Central memory CD4-positive, alpha-beta T cell (primary cell): ENCODE results near the gene PCNX4.
"Not testable (repeated sequence)": the region's sequence is repeated elsewhere in the genome, so short reads cannot be mapped to it uniquely, and the experiment has no call there.

Source experiments
- DNase-seq: peaks from one replicate; pipeline ENCODE4 v3.0.0; 2022
- total RNA-seq, 3 experiments: gene quantifications; one replicate each; lab custom pipeline; 2026; lab: John Stamatoyannopoulos, UW

Gene PCNX4
- total RNA-seq, result 58.1 to 86.8 (median 77.7) reads per million in 3 experiments

DNA sequence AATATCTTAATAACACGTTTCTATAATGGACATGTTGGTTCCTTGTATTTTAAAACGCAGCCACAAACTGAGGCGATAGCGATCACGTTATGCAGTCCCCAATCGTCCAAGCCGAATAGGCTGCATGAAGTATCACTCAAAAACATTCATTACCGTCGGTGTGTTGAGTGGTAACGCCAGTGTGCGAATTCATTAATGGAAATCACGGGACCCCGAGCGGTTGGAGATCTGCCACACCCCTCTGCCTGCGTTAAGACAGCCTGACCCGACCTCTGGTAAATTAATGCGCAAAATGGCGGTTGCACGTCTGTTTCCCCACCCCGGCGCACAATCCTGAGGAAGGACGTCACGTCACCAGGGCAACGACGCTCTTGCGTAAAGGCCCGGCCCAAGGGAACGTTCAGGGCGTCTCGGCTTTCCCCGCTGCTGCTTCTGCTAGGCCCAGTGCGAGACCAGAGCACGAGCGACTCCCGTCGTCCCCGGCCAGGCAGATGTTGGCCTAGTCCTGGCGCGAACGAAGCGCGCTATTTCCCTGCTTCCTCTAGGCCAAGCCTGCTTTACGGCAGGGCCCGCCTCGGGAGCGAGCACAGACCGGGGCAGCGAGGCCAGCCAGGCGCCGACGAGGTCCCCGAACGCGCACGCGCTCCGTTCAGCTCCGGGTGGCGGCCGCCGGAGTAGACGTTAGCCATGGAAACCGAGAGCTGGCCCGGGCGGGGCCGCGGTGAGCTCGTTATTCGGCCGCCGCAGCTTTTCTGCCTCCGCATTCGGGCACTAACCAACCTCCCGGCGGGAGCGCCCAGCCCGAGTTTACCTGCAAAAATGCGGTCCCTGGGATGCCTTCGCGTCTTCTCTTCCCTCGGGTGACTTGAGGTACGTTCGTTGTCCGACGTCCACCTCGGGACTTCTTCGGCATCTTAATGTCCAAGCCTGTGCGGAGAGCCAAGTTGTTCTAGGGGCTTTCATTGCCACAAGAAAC is at the start of gene PCNX4:
Gene PCNX4 (plus strand): TSS at position 374 of the 976 bp plus-strand sequence. CDS start 15,716 bp downstream, outside the sequence.
- DNase-seq, result peak; percentile 95

DNA sequence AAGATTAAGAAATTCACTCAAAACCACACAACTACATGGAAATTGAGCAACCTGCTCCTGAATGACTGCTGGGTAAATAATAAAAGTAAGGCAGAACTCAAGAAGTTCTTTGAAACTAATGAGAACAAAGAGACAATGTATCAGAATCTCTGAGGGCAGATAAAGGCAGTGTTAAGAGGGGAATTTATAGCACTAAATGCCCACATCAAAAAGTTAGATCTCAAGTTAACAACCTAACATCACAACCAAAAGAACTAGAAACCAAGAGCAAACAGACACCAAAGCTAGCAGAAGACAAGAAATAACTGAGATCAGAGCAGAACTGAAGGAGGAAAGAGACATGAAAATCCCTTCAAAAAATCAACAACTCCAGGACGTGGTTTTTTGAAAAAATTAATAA is 43.7 kb upstream of the PCNX4 start:
- DNase-seq, result not testable (repeated sequence)

DNA sequence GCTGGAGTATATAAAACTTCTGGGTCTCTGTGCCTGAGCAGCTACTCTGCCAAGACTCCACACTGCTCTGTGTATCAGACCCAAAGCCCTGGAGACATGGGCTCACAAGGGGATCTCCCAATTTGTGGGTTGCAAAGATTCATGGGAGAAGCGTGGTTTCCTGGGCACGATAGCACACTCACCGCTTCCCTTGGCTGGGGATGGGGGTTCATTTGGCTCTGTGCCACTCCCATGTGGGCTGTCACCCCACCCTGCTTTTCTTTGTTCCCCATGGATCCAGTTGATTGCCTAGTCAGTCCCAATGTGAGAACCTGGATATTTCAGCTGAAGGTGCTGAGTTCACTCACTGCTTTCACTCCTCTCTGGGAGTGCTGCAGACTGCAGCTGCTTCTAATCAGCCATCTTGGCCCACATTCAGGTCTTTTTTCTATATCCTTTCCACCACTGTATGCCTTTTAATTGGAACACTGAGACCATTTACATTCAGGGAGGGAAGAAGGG is 40.0 kb upstream of the PCNX4 start:
- peak; percentile 26 for DNase-seq

DNA sequence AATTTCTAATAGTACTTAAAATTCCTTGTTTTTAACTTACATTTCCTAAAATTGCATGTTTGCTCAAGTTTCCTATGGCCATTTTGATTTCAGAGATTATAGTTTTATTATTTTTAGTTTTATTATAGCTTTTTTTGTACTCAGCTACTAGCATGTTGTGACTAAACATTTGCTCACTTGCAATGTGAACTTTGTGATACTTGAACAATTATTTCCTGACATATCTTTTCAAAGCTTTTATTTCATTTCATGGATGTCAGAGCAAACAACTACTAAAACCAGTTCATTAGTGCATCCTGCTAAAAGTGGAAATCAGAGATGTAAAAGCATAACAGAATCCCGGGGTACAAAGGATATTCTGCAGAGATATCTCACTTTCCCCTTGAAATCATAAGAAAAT is 33.6 kb upstream of the PCNX4 start:
- no peak for DNase-seq

DNA sequence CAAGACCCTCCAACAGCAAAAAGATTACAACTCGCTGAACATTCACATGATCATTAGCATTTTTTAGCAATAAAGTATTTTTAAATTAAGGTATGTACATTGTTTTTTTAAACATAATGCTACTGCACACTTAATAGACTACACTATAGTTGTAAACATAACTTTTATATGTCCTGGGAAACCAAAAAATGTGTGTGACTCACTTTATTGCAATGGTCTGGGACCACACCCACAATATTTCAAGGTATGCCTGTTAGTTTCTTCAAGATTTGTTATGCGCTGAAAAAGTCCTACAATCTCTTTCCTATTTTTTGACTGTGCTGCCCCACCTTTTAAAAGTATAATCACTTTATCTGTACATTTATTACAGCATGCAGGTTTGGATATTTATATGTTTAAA is 30.4 kb upstream of the PCNX4 start:
- DNase-seq, result no peak

DNA sequence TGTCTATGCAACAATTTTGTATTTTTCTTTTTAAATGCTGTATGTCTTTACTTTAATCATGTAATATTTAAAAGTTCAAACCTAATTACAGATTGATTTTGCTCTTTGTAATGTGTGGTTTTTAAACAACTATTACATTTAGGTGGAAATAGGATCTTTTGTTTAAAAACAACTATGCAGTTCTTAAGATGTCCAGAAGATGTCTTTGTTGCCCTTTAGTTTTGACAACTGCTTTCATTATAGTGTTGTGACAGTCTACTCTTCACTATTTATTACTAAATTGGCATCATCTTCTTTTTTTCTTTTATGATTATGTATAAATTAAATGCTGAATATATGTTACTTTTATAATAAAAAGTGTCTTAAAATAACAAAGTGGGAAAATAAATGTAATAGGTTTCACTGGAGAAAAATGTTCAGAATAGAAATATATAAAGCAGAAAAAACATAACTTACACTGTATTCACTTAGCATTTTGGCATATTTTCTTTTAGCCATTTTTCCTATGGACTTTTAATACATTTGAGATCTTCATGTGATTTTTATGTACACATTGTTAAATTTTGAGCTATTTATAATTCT is 27.1 kb upstream of the PCNX4 start:
- DNase-seq, result peak; percentile 24

DNA sequence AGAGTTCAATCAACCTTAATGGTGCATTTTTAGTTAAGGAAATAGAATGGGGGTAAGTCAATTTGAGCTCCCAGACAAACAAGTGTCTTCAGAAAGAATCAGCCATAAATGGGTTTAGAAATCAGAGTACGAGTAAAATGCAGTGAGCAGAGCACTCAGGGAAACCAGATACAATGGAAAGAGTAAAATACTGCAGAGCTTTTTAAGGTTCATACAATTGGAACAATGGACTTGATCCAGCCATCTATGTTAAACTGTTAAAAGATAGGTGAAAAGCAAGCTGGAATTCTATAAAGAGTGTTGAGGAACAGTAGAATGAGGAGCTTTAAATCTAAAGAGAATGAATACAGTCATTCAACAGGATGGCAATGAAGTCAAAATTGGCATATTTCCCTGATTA is 23.8 kb upstream of the PCNX4 start:
- DNase-seq, result no peak

DNA sequence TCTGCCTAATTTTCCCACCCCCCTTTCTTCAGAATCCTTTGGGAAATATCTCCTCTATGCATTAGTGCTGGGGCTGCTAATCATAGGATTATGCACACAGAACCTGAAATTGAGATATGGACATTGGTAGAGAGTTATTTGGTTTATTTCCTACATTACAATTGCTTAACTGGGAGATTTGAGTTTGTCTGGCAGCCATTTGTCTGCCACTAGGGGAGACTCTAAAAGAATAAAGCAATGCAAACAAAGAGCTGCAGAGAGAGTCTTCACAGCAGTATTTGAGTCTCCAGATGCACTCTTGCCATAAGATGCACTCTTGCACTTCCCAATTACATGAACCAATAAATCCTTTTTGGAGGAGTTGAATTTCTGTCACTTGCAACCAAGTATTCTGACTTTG is 12.0 kb upstream of the PCNX4 start:
- no peak for DNase-seq

DNA sequence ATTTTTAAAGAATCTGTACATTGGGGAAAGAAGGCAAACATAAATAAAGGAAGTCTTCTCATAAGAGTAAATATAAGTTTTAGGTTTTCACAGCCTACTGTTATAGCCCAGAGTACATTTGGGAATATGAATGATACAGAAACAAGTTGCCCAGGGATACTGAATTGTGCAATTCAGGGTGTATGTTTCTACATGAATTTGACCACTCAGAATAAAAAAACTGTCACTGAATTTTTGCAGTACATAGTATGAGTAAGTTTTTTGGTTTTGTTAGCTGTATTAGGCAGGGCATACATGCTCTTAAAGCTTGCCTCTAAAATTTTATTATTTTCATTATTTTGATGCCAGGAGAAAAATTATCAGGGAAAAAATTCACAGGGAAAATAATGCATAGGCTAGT is 6.6 kb upstream of the PCNX4 start:
- no peak for DNase-seq

DNA sequence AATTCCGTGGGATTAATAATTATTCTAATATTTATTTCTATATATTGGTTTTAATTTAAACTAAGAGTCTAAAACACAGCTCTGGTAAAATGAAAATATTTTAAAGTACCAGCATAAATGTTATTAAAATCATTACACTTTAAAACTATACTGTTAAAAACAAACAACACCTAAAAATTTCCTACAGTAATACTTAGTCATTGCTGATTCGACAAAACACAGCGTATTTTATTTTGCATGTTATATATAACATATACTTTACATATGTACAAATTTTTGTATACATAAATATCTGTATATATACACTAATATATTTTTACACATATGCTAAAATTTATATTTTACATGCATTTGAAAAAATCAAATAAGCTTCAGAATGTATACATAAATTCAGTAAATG is 6.0 kb upstream of the PCNX4 start:
- DNase-seq, result no peak

DNA sequence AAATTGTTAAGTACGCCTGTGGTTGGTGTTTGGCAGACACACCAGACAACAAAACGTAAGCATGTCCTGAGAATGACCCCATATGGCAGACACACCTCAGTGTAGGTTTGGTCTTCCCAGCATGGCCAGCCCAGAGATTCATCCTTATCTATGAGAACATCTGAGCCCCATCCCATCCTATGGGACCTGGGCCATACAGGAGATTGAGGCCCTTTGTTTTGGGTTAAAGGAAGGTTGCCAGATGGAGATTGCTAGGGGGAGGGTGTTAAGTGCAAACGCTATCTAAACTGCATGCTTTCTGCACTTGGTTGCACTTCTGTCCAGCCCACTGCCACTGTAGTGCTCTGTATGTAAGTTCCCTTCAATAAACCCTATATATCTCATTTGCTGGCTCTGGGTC is 4.1 kb upstream of the PCNX4 start:
- no peak for DNase-seq

DNA sequence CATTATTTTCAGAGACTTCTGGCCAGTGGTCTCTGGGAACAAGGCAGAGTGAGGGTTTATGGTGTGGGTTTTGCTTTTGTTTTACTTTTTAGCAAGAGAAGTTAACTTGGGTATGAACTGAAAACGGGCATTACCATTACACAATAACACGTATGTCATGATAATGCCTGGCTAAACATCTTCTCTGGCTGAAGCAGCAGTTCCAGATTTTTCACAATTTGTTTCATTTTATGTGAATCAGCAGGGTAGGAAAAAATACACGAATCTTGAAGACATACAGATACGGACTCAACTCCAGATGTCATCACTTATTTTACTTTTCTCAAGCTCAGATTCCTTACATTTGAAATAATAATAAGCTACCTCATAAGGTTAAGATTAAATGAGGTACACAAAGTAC is 2.5 kb upstream of the PCNX4 start:
- no peak for DNase-seq

DNA sequence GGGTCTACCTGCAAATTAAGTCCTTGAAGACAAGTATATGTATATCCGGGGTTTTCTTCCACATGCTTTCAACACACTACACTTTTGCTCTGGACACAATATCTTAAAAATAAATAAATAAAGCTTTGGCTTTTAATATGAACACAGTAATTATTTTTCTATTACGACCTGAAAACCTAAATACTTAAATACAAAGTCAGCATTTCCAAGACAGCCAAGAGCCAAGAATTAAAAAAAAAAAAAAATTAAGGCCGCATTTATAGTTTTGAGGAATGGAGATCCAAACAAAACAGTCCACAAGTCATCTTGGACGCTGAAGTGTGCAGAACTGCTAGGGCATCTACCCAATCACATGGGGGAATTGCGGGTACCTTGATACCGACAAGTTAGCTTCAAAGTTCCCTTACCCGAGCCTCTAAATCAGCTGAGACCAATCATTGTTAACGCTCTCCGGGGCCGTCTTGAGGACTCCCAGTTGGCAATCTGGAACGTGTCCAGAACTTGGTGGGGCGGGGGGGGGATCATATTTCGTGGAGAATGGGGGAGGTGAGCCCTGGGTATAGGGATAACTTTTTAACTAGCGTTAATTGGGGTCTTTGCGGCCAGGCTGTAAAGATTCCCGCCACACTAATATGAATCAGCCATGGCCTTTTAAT is 731 bp upstream of the PCNX4 start:
- DNase-seq, result peak; percentile 8

DNA sequence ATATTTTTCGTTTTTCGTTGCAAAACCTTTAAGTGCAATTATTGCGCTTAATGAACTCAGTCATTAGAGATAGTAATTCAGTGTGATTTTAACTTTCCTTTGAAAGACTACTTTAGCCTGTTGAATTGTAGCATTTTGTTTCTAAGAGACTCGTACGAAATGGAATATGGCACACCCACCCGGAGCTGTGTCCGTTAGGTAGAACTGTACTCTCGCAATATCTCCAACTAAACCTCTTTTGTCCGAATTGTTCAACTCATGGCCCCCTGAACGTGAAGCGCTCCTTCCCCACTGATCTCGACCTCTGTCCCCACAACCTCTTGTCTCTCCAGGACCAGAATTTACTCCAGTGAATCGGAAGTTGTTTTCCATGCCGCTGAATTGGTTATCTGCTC is 800 bp downstream of the PCNX4 start:
- no peak for DNase-seq

DNA sequence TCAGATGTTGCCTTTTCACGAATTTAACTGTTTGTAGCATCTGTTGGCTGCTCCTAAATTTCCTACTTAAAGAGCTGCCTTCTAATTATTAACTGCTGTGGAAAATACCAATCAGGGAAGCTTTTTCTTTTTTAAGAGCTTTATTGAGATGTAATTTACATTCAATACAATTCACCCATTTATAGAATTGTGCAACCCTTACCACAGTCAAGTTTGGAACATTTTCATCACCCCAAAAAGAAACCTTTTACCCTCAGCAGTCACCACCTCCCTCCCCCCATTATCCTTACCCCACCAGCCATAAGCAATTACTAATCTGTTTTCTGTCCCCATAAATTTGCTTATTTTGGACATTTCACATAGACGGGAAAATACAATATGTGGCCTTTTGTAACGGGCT is 1.4 kb downstream of the PCNX4 start:
- no peak for DNase-seq

DNA sequence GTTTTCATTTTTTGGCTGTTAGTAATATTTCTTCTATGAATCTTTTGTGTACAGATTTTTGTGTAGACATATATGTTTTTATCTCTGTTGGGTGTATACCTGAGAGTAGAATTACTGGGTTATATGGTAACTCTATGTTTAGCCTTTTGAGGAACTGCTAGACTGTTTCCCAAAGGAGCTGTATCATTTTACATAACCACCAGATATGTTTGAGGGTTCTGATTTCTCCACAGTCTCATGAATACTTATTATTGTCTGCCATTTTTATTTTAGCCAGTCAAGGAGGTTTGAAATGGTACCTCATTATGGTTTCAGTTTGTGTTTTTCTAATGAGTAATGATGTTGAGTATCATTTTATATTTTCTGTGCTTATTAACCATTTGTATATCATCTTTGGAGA is 1.9 kb downstream of the PCNX4 start:
- DNase-seq, result no peak

DNA sequence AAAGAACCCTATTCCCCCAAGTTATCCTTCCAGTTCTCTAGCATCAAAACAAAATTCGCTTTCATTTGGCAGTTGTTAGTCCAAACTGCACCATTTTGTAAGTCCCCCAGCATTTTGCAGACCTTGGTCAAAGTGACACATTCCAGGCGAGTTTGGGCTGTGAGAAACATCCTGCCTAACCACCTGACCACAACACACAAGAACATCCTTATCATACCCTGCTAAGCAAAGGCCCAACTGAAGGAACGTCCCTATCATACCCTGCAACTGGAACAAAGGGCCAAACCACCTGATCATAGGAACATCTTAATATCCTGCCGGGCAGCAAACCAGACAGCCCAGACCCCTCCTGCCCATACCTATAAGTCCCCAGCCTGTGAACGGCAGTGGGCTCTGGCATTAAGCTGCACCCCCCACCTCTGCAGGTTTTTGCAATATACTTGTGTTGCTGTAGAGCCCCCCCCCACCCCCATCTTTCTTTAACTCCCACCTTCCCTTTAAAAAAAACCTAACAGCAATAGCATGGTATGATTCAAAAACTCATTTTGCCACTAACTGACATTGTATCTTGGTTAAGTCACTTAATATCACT is 2.7 kb downstream of the PCNX4 start:
- no peak for DNase-seq

DNA sequence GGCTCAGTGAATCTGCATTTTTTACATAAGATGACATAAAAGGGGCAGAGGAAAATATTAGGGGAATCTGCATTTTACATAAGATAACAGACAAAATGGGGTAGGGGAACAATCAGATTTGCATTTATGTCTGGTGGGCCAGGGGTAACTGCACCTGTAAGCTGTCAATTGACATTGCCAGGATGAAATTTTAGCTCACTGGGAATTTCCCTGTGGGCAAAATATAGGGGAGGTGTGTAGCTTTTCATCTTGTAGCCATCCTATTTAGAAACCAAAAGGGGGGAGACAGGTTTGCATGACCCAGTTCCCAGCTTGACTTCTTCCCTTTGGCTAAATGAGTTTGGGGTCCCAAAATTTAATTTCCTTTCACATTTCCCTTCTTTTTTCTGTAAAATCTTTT is 3.5 kb downstream of the PCNX4 start:
- DNase-seq, result no peak

DNA sequence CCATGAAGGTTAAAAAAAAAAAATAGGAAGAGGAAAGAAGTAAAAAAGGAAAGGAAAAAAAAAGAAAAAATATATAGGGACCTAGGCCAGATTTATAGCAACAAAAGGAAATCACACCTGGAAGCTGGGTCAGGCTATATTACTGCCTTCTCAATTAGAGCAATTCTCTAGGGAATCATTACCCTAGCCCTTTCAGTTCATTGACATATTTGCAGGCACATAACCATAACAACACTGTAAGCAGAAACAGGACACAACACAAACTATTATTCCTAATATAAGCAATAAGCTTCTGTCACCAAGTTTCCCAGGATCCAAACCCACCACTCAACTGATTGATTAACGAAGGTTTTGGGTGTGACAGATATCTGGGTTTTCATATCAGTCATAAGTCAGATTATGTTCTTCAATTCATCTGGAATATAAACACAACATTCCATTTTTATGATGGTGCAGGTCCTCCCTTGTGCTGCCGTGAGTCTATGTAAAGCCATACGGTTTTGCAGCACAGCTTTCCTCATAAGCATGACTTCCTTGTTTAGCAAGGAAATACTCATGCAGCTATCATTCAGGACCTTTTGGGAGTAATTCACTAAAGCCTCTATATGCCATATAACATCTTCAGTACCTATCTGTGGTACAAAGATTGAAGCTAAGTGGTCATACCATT is 4.2 kb downstream of the PCNX4 start:
- no peak for DNase-seq

DNA sequence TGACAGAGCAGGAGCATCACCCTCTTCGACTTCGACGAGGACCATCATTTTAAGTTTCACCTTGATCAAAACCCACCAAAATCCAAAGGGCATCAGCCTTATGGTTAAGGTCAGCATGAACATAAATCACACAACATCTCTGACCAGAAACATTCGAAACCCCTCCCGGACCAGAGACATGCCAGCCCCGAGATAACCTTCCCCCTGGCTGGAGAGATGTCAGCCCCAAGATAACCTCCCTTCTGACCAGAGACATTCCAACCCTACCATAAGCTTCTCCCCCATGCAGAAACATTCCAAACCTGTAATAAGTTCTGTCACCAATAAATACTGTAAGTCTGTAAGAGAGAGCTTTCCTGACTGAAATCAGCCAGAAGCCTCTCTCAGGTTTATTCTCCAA is 6.3 kb downstream of the PCNX4 start:
- DNase-seq, result no peak

DNA sequence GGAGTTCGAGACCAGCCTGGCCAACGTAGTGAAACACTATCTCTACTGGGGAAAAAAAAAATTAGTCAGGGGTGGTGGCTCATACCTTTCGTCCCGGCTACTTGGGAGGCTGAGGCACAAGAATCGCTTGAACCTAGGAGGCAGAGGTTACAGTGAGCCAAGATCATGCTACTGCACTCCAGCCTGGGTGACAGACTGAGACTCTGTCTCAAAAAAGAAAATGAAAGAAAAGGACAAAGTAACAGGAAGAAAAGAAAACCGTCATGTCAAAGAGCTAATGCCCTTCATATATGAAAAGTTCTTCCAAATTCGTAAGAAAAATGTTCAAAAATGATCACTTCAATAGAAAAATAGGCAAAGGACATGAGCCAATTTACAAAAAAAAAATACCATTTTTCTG is 8.1 kb downstream of the PCNX4 start:
- DNase-seq, result not testable (repeated sequence)

DNA sequence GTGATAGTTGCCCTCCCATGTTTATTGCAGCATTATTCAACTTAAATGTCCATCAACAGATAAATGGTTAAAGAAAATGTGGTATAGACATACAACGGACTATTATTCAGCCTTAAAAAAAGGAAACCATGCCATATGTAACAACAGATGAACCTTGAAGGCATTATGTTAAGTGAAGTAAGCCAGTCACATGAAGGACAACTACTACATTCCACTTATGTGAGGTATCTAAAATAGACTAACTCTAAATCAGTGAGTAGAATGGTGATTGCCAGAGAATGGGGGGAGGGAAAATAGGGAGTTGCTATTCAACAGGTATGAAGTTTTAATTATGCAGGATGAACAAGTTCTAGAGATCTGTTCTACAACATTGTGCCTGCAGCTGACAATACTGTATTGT is 10.1 kb downstream of the PCNX4 start:
- DNase-seq, result no peak

DNA sequence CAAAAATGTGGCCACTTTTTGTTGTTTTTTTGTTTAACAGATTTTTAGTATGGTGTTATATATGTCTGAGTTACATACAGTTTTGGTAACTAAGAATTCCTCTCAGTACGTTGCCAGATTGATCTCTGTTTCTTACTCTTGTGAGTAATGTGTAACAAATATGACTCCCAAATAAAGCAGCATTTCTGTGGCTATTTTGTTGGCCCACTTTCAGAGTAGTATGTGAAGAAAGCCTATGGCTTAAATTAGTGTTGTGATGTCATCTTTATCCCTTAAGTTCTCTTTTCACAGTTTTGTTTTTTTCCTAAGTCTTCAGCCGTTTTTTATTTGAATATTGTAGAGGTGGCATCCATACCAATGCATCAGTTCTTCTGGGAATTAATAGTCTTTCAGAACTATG is 10.7 kb downstream of the PCNX4 start:
- no peak for DNase-seq
